ENCODE results near the gene NUTF2.

GRCh38 chr16:67820608-67821259, 26.0 kb upstream of the NUTF2 start:
- TF ChIP-seq CTCF (conservative IDR thresholded peaks at IDR 0.05) (no peak), ZFX (IDR thresholded peaks at IDR 0.05) (no peak)
